T-helper 9 cell (primary cell): ENCODE results near the gene FGF9.

Experiments
- DNase-seq: peaks from one replicate; pipeline ENCODE4 v3.0.0-alpha.2; 2020

FGF9 gene

DNA sequence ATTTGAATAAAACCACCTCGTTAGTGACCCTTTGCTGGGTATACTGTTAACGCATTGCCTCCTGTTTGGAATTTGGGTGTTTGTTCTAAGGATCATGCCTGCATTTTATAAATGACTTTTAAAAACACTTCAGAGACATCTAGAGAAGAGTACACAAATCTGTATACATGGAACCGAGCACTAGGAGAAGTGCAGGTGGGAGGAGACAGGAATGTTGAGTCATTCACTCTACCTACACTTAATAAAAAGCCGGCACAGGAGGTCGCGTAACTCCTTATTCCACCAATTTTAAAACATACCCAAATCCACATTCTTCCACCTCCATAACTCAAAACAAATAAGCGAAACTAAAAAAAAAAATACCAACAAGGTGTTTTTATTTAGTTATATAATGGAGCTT is 48.6 kb downstream of the FGF9 start:
- DNase-seq, result no peak

DNA sequence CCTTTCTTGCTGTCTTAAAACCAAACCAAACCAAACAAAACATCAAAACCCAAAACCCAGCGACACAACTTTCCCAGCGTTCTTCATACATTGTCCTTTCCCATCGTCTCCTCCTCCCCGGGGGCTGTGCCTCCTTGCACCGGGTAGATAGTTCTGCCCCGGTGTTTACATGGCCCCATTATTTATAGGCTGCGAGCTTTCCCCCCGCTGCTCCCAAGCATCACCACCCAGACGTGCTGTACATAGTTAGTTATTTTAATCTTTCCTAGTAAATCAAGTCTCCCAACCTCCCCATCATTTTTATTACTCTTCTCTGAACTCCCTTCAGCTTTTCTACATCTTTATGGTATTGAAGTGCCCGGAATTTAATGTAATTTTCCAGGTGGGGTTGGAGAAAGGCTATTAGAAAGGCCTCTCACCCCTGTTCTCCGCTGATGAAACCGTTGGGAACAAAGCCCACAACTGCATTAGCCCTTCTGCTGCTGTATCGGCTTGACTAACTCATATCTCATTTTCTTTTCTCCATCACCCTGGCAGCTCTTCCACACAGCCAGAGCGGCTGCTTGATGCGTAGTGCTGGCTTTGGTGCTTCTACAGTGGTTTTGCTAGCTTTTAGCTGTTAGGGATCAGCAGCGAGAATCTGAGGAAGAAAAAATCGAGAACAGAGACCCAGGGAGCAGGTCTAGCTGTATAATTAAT is 53.1 kb downstream of the FGF9 start:
- no peak for DNase-seq

GRCh38 chr13:21730186-21730880 is 59.5 kb downstream of the FGF9 start:
- DNase-seq, result no peak

DNA sequence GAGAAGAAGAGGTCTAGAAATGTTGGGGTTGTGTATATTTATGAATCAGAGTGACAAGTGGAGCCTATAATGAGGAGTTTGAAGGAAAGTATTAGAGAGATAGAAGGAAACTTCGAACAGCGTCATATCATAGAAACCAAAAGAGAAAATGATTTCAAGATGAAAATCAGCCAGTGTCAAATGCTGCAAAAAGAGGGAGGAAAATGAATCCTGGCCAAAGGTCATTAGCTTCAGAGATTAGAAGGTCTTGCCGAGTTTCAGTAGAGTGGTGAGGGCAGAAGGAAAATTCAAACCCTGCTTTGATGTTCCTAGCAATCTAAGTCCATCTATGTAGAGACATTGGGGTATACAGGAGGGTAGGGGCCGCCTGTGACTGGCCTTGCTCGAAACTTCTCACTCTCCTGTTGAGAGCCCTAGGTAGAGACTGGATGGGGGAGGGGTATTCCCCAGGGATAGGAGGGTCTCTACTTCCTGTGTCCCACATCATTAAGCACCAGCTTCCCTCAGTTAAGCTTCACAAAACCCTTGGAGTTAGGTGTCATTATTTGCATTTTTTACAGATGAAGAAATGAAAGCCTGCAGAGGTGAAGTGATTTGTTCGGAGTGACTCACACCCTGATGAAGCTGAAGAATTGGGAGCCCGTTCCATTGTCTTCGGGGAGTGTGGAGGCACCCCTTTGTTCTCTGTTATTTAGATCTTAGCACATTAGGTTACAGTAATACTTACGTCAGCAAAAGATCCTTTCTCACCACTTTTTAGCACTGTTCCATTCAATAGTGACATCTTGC is 62.8 kb downstream of the FGF9 start:
- no peak for DNase-seq

DNA sequence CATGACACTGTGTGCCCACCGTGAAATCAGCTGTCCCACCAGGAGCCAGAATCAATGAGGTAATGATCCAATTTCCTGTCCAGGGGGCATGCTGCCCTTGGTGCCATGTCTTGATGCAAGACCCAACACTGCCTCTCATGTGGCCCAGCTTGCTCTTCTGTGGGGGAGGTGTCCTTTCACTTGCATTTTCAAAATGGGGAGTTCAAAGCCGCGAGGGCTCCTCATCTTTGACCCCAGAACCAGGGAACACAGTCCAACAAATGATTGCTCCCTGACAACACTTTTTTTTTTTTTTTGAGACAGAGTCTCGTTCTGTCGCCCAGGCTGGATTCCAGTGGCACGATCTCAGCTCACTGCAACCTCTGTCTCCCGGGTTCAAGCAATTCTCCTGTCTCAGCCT is 64.1 kb downstream of the FGF9 start:
- no peak for DNase-seq

DNA sequence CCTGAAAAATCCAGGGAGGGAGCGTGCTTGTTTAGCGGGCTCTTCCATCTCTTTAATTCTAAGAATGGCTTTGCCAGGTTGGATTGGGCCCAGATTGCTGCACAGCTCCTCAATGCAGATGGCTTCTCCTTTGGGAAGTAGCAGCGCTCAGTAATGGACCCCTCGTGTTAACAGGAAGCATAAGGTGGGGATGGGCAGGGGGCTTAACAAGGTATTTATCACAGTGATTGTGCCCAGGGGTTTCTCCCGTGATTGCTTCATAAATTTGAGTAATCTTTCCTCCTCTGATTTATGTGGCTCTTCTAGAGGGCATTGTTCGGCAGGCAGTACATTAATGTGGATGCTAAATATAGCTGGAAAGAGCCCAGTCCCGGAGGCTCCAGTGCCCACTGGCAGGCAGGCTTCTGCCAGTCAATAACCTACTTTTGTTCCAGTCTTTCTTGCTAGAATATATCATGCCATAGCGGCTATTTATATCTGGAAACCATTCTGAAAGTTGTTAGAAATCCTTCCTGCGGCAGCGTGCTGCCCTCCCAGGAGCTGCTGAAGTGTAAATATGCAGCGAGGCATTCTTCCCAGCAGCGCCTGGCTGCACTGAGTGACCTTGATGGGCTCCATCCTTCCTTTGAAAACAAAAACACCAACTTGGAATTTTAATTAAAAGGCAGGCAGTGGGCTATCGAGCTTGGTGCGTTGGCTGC is 65.0 kb downstream of the FGF9 start:
- no peak for DNase-seq

- no peak for DNase-seq
Observed at GRCh38 chr13:21736926-21737325, 66.1 kb downstream of the FGF9 start.

DNA sequence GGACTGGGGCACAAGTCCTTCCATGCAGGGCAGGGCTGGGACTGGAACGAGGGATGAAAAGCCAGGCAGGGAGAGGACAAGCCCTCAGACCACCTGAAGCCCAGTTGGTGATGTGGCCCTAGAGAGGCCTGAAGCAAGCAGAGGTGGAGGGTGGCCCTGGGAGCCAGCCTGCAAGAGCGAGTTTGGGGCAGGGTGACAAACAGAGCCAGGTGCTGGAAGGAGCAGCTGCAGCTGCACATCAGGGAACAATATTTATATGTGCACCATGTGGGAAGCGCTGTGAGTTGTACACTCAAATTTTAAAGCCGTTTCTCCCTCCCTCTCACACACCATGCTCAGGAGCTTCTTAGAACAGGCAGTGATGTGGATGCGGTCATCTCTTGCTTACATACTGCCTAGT is 67.8 kb downstream of the FGF9 start:
- DNase-seq, result no peak

GRCh38 chr13:21739771-21740170 is 68.9 kb downstream of the FGF9 start:
- DNase-seq, result no peak

- no peak for DNase-seq
Observed at GRCh38 chr13:21741396-21741979, 70.6 kb downstream of the FGF9 start.

GRCh38 chr13:21742096-21742495 is 71.2 kb downstream of the FGF9 start:
- DNase-seq, result no peak

DNA sequence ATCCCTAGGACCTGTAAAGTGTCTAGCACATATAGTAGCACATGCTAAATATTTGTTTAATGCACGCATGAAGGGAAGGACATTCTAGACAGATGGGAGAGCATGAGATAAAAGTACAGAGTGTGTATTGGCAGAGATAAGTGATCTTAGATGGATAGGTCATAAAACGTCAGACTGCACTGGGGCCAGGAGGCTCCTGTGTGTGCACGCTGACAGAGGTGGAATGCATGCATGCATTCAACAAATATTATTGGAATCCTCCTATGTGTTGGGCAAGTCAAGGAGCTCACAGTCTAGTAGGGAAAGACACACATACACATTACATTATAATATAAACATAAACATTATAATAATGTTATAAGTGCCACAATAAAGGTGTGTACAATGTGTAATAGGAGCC is 73.3 kb downstream of the FGF9 start:
- DNase-seq, result no peak

DNA sequence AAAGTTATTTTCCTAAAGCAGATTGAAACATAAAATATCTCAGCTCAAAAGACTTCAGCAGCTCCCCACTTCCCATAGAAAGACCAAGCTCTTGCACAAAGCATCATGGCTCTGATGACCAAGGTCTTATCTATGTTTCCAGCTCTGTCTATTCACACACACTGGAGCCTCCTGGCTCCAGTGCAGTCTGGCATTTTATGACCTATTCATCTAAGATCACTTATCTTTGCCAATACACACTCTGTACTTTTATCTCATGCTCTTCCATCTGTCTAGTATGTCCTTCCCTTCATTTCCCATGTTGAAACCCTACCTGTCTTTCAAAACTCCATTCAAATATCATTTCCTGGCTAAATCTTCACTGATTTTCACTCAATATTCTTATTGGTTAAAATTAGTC is 74.4 kb downstream of the FGF9 start:
- DNase-seq, result no peak

DNA sequence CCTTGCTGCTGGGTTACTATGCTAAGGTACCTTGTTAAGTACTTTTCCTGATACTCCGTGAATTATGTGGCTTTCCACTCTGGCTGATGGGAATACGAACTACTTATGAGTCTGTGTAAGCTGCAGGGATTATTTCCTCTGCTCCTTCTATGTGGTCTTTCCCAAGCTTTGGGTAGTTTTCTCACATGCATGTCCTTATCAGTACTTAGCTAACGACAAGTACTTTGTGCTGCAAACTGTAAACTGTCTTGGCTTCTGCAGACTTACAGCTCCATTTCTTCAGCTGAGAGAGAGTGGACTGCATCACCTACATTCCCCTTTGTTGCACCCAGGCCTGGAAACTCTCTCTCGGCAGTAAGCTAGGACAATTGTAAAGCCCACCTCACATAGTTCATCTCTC is 76.6 kb downstream of the FGF9 start:
- DNase-seq, result no peak

DNA sequence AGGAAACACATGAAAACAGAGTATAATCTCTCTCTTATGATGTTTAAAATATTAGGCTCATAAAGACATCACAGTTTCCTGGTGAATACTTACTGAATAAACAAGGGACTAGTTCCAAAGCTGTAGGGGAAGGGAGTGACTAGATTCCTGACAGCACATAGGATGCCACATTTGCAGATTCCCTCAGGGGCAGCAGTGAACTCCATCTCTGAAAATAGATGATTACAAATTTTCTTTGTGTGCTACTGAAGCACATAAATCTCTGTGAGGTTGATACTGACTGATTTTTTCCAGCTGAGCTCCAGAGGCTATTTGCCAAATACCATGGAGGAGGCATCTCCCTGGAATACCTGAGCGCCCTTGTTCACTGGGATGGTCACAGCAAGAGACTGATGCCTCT is 77.3 kb downstream of the FGF9 start:
- DNase-seq, result no peak

GRCh38 chr13:21749410-21749809 is 78.5 kb downstream of the FGF9 start:
- no peak for DNase-seq

DNA sequence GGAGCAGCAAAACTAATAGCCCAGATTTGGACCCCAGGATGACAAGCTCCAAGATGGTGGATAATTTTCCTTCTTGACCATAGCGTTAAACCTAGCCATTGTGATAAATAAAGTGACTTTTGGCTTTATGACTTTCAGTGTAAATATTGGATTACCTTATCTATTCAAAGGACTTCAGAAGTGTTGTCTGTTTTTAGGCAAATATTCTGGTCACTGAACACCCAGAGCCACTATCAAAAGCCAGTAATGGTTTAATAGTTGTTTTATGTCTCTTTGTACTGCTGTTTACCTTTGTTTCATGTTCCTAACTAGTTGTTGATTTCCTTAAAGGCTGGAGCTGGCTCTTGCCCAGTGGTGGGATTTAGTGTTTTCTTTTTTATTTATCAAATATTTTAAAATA is 81.6 kb downstream of the FGF9 start:
- DNase-seq, result no peak

- no peak for DNase-seq
Observed at GRCh38 chr13:21753117-21753729, 82.3 kb downstream of the FGF9 start.
